Epithelial cell of proximal tubule (primary cell): Measurements from ENCODE around the gene PIRT. TPM values are rescaled to one million over a fixed set of nuclear protein-coding genes. Genes with fewer than 3 reads are reported as not detected.

Experiments
- DNase-seq: peaks from one replicate; pipeline ENCODE4 v3.0.0-alpha.2; 2011; ENCODE audit warnings: low read depth
- H3K4me3 ChIP-seq: 2 replicates; pipeline ENCODE4 v1.5.1; 2011; ENCODE audit warnings: low read depth, mild to moderate bottlenecking, low read length
- CTCF ChIP-seq: conservative IDR thresholded peaks from 2 replicates; pipeline ENCODE4 v1.5.1; 2012; ENCODE audit warnings: low read depth, mild to moderate bottlenecking, low read length
- total RNA-seq: library from RNA; depleted of rRNA; stranded (reverse); fragments of >200 nt; gene quantifications from 2 replicates; pipeline ENCODE4 v1.2.3, GENCODE V29; 2015

PIRT gene
- total RNA-seq, 1 donor from 2014 or later, result not detected

GRCh38 chr17:10842658-10843057, 4.8 kb upstream of the PIRT start:
- H3K4me3 ChIP-seq, result no peak overlapping the region
- no peak for TF ChIP-seq CTCF
- no peak for DNase-seq

GRCh38 chr17:10838682-10839081, 795 bp upstream of the PIRT start:
- no peak overlapping the region for H3K4me3 ChIP-seq
- no peak for DNase-seq
- TF ChIP-seq CTCF, result no peak

- no peak for DNase-seq
- no peak for TF ChIP-seq CTCF
- H3K4me3 ChIP-seq, result no peak overlapping the region
Measured at GRCh38 chr17:10836966-10837590, 809 bp downstream of the PIRT start.

- DNase-seq, result no peak
- no peak overlapping the region for H3K4me3 ChIP-seq
- no peak for TF ChIP-seq CTCF
Measured at GRCh38 chr17:10836145-10836544, 1.7 kb downstream of the PIRT start.

GRCh38 chr17:10831696-10832095, 6.2 kb downstream of the PIRT start:
- no peak overlapping the region for H3K4me3 ChIP-seq
- no peak for DNase-seq
- TF ChIP-seq CTCF, result no peak

GRCh38 chr17:10827898-10828552, 9.9 kb downstream of the PIRT start:
- no peak for TF ChIP-seq CTCF
- no peak overlapping the region for H3K4me3 ChIP-seq
- DNase-seq, result no peak

GRCh38 chr17:10824874-10825273, 13.0 kb downstream of the PIRT start:
- no peak overlapping the region for H3K4me3 ChIP-seq
- no peak for TF ChIP-seq CTCF
- DNase-seq, result no peak
